ENCODE measurements around the gene APLN.
A peak's percentile ranks its signal among the peaks of the same experiment; 100 is the strongest.

The APLN gene

GRCh38 chrX:129654652-129655546 is at the start of gene APLN:
APLN (minus strand) TSS chrX:129654956; CDS start chrX:129654630, 326 bp downstream.
- peak in 44 of 56 donors; percentile 1 to 72 (median 34) for DNase-seq

GRCh38 chrX:129704491-129704890 is 49.7 kb upstream of the APLN start:
- no peak for DNase-seq

DNA sequence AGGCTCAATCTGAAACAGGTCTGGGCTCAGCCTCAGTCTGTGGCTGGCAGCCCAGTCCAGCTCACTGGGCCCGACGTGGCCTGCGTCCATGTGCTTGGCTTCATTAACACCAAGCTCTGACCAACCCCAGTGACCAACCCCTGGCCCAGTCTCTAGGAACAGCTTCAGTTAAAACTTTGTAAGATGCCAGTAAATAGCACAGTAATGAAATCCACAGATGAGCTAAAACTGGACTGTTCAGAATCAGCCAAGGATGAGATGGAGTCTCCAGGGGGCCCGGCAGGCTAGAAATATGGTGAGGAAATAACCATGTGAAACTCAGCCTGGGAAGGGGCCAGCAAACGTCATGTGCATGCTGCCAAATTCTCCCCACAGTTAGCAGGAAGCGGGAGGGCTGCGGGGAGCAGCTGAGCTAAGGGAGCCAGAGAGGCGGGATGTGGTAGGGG is 46.9 kb upstream of the APLN start:
- peak in 37 of 56 donors; percentile 0 to 61 (median 16) for DNase-seq

GRCh38 chrX:129700536-129700935 is 45.8 kb upstream of the APLN start:
- no peak for DNase-seq

DNA sequence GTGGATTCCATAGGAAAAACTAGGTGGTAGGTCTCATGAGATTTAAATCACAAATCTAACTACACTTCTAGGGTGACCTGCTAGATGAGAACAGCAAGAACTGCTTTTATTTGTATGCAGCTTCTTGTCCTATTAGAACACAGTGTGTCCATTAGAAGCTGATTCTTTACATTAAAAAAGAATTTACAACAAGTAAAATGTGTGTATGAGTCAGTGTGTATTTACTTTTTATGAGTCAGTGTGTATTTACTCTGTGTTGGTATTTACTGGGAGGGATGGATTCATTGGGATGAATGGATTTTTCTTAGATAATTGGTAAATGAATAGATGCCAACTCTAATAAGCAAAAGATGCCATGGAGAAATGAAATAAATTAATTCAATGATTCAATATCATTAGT is 43.4 kb upstream of the APLN start:
- no peak for DNase-seq

GRCh38 chrX:129697204-129697829 is 42.6 kb upstream of the APLN start:
- DNase-seq = no peak

DNA sequence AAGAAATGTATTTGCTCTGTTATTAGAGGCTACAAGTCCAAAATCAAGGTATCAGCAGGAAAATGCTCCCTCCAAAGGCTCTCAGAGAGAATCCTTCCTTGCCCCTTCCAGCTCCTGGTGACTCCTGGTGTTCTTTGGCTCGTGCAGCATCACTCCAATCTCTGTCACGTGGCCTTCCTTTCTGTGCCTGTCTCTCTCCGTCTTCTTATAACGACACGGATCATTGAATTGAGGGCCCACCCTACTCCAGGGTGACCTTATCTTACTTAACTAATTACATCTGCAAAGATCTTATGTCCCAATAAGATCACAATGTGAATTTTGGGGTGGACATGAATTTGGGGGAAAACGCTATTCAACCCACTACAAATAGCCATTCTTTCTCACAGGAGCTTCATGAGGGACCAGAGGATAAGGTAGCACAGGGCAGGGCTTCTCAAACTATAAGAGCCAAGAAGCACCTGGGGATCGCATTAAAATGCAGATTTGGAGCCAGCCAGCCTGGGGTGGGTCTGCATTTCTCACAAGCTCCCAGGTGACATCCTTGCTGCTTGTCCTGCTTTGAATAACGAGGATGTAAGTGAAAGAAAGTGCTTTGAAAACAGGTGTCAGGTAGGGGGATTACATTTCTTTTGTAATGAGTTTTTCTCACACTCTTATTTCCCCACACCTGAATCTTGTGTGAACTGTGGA is 41.9 kb upstream of the APLN start:
- no peak for DNase-seq

- no peak for DNase-seq
These were observed 41.2 kb upstream of the APLN start for GRCh38 chrX:129695937-129696336.

DNA sequence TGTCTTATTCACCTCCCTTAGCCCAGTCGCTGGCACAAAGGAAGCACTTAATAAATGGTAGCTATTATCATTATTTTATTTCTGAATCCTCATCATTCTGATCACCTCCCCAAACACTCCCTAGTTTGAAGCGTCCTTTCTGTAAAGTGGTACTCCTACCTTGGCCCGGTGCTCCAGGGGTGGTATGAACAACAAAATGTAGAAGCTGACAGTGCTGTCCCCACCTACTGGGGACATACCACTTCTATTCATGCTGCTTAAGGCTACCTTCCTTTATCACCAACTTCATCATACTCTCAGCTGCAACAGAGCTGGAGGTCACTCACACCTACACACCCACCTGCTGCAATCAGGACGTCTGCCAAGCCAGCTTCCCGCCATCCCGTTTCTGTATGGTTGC is 40.8 kb upstream of the APLN start:
- no peak for DNase-seq

DNA sequence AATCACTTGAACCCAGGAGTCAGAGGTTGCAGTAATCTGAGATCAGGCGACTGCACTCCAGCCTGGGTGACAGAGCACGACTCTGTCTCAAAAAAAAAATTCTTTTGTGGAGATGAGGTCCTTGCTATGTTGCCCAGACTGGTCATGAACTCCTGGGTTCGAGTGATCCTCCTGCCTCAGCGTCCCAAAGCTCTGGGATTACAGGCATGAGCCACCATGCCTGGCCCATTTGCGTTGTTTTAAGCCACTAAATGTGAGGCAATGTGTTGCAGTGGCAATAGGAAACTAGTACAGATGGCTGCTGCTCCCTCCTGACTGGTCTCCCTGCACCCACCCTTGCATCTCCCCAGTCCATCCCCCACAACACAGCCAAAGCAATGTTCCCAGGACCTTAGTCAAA is 40.0 kb upstream of the APLN start:
- no peak for DNase-seq

DNA sequence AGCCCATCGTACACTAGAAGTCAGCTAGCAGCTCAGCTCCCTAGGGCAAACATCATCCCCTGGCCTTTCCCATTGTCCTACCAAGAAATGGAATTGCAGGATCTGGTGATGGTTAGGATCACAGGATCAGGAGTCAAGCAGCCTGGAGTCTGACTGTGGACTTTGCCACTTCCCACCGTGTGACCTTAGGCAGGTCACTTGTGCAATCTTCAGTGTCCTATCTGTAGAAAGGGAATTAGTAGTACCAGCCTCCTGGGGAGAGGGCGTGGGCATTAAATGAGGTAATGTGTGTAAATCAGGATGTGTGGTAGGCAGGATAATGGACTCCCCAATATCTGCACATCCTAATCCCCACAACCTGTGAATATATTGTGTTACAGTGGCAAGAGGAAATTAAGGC is 38.6 kb upstream of the APLN start:
- no peak for DNase-seq

GRCh38 chrX:129690435-129690834 is 35.7 kb upstream of the APLN start:
- DNase-seq = no peak

- DNase-seq = no peak
These were observed 35.0 kb upstream of the APLN start for GRCh38 chrX:129689796-129690195.

- DNase-seq = no peak
These were observed 33.3 kb upstream of the APLN start for GRCh38 chrX:129688097-129688496.

- DNase-seq = peak in 18 of 56 donors; percentile 0 to 24 (median 6)
These were observed 31.7 kb upstream of the APLN start for GRCh38 chrX:129686422-129686948.

- DNase-seq = no peak
These were observed 28.2 kb upstream of the APLN start for GRCh38 chrX:129682979-129683378.

DNA sequence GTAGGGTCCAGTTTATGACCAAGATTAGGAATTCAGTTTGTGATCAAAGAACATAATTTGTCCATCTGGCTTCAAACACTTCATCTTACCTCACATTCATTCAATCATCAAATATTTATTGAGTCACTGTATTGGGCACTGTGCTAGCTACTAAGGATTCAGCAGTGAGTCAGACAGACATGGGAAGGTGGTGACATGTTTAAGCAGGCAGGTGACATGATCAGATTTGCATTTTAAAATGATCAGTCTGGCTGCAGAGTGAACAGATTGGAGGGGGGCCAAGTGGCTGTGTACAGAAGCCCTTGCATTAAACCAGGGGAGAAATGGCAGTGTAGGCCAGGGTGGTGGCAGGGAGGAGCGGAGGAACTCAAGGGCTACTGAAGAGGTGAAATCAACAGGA is 25.1 kb upstream of the APLN start:
- DNase-seq = no peak

- DNase-seq = peak in 14 of 56 donors; percentile 0 to 42 (median 12)
These were observed 23.9 kb upstream of the APLN start for GRCh38 chrX:129678614-129679195.

GRCh38 chrX:129667412-129667811 is 12.7 kb upstream of the APLN start:
- no peak for DNase-seq

GRCh38 chrX:129665916-129666644 is 11.3 kb upstream of the APLN start:
- no peak for DNase-seq

GRCh38 chrX:129663171-129663570 is 8.4 kb upstream of the APLN start:
- no peak for DNase-seq
